Adipocyte (in vitro differentiated cells): Measurements from ENCODE around the gene SND1.

ENCODE experiments used
- DNase-seq: peaks from one replicate; pipeline ENCODE4 v3.0.0-alpha.2; 2015; ENCODE audit warnings: low read depth
- H3K27me3 ChIP-seq: replicated peaks from 2 replicates; pipeline ENCODE4 v1.7.0; 2013; ENCODE audit warnings: mild to moderate bottlenecking, low read length, moderate library complexity; ENCODE audit not compliant: control insufficient read depth, insufficient read depth
- H3K36me3 ChIP-seq: 2 replicates; pipeline ENCODE4 v1.7.0; 2013; ENCODE audit warnings: low read length, mild to moderate bottlenecking, moderate library complexity; ENCODE audit not compliant: control insufficient read depth, insufficient read depth, severe bottlenecking
- H3K4me1 ChIP-seq: 2 replicates; pipeline ENCODE4 v1.7.0; 2013; ENCODE audit warnings: mild to moderate bottlenecking, low read length, moderate library complexity; ENCODE audit not compliant: control insufficient read depth, insufficient read depth
- H3K4me3 ChIP-seq: 2 replicates; pipeline ENCODE4 v1.7.0; 2013; ENCODE audit warnings: mild to moderate bottlenecking, low read length, moderate library complexity
- H3K9ac ChIP-seq: 2 replicates; pipeline ENCODE4 v1.7.0; 2013; ENCODE audit warnings: mild to moderate bottlenecking, low read length, moderate library complexity
- H3K9me3 ChIP-seq: 2 replicates; pipeline ENCODE4 v1.7.0; 2013; ENCODE audit warnings: mild to moderate bottlenecking, low read length, moderate library complexity; ENCODE audit not compliant: control insufficient read depth

SND1 gene

GRCh38 chr7:128122576-128123290, 470.7 kb downstream of the SND1 start:
- peak; percentile 50 for DNase-seq
- Histone ChIP-seq H3K9ac (no peak overlapping the region), H3K36me3 (no peaks in the 10 kb centered on the region), H3K4me1 (peaks cover 13% of the 10 kb centered on the region), H3K9me3 (no peaks in the 10 kb centered on the region), H3K4me3 (no peak overlapping the region), H3K27me3 (no peaks in the 10 kb centered on the region)

- H3K9me3 ChIP-seq, result no peaks in the 10 kb centered on the region
- no peaks in the 10 kb centered on the region for H3K27me3 ChIP-seq
- DNase-seq, result no peak
- H3K36me3 ChIP-seq, result no peaks in the 10 kb centered on the region
- H3K4me3 ChIP-seq, result no peak overlapping the region
- no peak overlapping the region for H3K9ac ChIP-seq
- H3K4me1 ChIP-seq, result peaks cover 13% of the 10 kb centered on the region
Observed at GRCh38 chr7:128123291-128124037, 471.5 kb downstream of the SND1 start.

DNA sequence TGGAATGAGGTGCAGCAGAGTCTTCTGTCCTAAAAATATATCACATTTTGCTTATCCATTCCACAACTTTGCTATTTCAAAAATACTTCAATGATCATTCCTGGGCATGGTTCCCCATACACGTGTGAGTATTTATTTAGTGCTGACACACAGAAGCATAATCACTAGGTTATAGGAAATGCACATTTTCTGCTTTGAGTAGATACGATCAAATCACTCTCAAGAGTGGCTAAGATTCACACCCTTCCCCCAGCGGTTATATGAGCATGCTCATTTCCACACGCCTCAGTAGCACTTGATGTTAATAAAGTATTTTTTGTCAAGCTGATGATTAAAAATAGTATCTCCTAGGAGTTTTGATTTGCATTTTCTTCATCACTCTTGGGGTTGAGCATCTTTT, 472.8 kb downstream of the SND1 start:
- no peak for DNase-seq

DNA sequence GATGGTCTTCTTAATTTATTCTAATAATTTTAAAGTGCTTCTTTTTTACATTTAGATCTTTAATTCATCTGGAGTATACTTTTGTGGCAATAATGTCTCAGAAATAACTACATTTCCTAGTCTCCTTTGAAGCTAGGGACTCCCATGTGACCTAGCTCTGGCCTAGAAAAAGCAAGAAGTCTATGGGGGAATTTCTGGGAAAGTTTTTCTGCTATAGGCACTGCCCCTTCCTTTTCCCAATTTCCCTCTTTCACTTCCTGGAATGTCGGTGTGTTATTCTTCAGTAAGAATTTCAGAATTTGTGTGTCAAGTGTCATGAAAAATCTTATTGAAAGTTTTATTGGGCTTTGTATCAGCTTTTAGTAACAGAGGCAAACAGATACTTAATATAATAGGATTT, 473.8 kb downstream of the SND1 start:
- H3K4me1 ChIP-seq, result peaks cover 13% of the 10 kb centered on the region
- no peak for DNase-seq
- no peak overlapping the region for H3K4me3 ChIP-seq
- H3K9me3 ChIP-seq, result no peaks in the 10 kb centered on the region
- peaks cover 17% of the 10 kb centered on the region for H3K27me3 ChIP-seq
- H3K9ac ChIP-seq, result no peak overlapping the region
- H3K36me3 ChIP-seq, result no peaks in the 10 kb centered on the region

More for the DNA sequence above, 472.8 kb downstream of the SND1 start:
- Histone ChIP-seq H3K4me3 (no peak overlapping the region), H3K9me3 (no peaks in the 10 kb centered on the region), H3K36me3 (no peaks in the 10 kb centered on the region), H3K4me1 (peaks cover 13% of the 10 kb centered on the region), H3K9ac (no peak overlapping the region), H3K27me3 (peaks cover 7% of the 10 kb centered on the region)

- H3K9me3 ChIP-seq, result no peaks in the 10 kb centered on the region
- H3K27me3 ChIP-seq, result peaks cover 33% of the 10 kb centered on the region
- no peak overlapping the region for H3K9ac ChIP-seq
Observed at GRCh38 chr7:128128401-128128800, 476.4 kb downstream of the SND1 start.

GRCh38 chr7:128129224-128129864, 477.4 kb downstream of the SND1 start:
- no peak overlapping the region for H3K9ac ChIP-seq
- no peaks in the 10 kb centered on the region for H3K36me3 ChIP-seq
- H3K4me3 ChIP-seq, result no peak overlapping the region
- no peak for DNase-seq
- H3K4me1 ChIP-seq, result no peaks in the 10 kb centered on the region
- peaks cover 40% of the 10 kb centered on the region for H3K27me3 ChIP-seq
- no peaks in the 10 kb centered on the region for H3K9me3 ChIP-seq

More at GRCh38 chr7:128128401-128128800, 476.4 kb downstream of the SND1 start:
- H3K4me3 ChIP-seq, result no peak overlapping the region
- H3K4me1 ChIP-seq, result no peaks in the 10 kb centered on the region
- no peaks in the 10 kb centered on the region for H3K36me3 ChIP-seq
- DNase-seq, result no peak

GRCh38 chr7:128131115-128131514, 479.1 kb downstream of the SND1 start:
- peaks cover 13% of the 10 kb centered on the region for H3K4me1 ChIP-seq
- H3K36me3 ChIP-seq, result no peaks in the 10 kb centered on the region
- peaks cover 49% of the 10 kb centered on the region for H3K27me3 ChIP-seq
- no peak overlapping the region for H3K4me3 ChIP-seq
- no peaks in the 10 kb centered on the region for H3K9me3 ChIP-seq
- DNase-seq, result no peak
- no peak overlapping the region for H3K9ac ChIP-seq

GRCh38 chr7:128131731-128132130, 479.7 kb downstream of the SND1 start:
- H3K36me3 ChIP-seq, result no peaks in the 10 kb centered on the region
- no peak overlapping the region for H3K4me3 ChIP-seq
- H3K9me3 ChIP-seq, result no peaks in the 10 kb centered on the region
- peaks cover 16% of the 10 kb centered on the region for H3K4me1 ChIP-seq
- peaks cover 49% of the 10 kb centered on the region for H3K27me3 ChIP-seq
- DNase-seq, result no peak
- H3K9ac ChIP-seq, result no peak overlapping the region

- peaks cover 20% of the 10 kb centered on the region for H3K4me1 ChIP-seq
- no peak overlapping the region for H3K4me3 ChIP-seq
- DNase-seq, result no peak
- no peaks in the 10 kb centered on the region for H3K36me3 ChIP-seq
- H3K9ac ChIP-seq, result no peak overlapping the region
- peaks cover 49% of the 10 kb centered on the region for H3K27me3 ChIP-seq
- no peaks in the 10 kb centered on the region for H3K9me3 ChIP-seq
Observed at GRCh38 chr7:128132426-128133069, 480.6 kb downstream of the SND1 start.

DNA sequence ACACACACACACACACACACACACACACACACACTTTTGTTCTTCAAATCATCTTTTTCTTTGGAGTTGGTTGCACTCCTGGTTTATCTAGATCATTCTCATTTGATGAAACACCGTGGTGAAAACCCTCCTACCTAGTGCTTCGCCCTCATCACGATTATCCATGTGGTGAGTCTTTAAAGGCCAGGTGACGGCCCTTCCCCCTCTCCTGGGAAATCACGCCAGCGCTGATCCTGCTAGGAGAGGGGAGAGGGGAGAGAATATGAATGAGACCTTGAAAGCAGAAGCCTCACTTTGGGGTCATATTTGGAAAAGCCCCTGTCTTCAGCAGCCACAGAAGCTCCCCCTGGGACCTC, 483.1 kb downstream of the SND1 start:
- Histone ChIP-seq H3K4me3 (peak overlapping the region; percentile 82), H3K27me3 (peaks cover 45% of the 10 kb centered on the region), H3K4me1 (peaks cover 20% of the 10 kb centered on the region), H3K9me3 (peaks cover 4% of the 10 kb centered on the region), H3K36me3 (no peaks in the 10 kb centered on the region), H3K9ac (peak overlapping the region; percentile 72)
- DNase-seq, result no peak
